Neural cell (in vitro differentiated cells): ENCODE measurements around the gene KRT6C. TPM values are rescaled to one million over a fixed set of nuclear protein-coding genes. Genes with fewer than 3 reads are reported as not detected.
"Not testable (repeated sequence)": the region's sequence is repeated elsewhere in the genome, so short reads cannot be mapped to it uniquely, and the experiment has no call there.

ENCODE experiments used
- H2AFZ ChIP-seq: fragments of 200-600, 300-800 bp; sonication (generic), shearing (Covaris generic); 2 replicates; pipeline ENCODE4 v1.6.0; 2014; ENCODE audit warnings: low read depth, mild to moderate bottlenecking, antibody characterized with exemption, low read length, moderate library complexity
- H3F3A ChIP-seq: fragments of 200-600 bp; shearing (Covaris generic); 2 replicates; pipeline ENCODE4 v1.6.1; 2016; ENCODE audit warnings: mild to moderate bottlenecking, moderate library complexity, mixed read lengths, antibody characterized with exemption, low read length; ENCODE audit not compliant: insufficient read depth, poor library complexity, severe bottlenecking
- H3K27ac ChIP-seq: fragments of 200-600, 300-800 bp; sonication (generic), shearing (Covaris generic); 2 replicates; pipeline ENCODE4 v1.5.1; 2014; ENCODE audit warnings: mild to moderate bottlenecking, low read length, moderate library complexity
- H3K27me3 ChIP-seq: fragments of 300-800, 200-600 bp; sonication (generic), shearing (Covaris generic); 2 replicates; pipeline ENCODE4 v1.6.0; 2014; ENCODE audit warnings: mild to moderate bottlenecking, low read depth, low read length, moderate library complexity; ENCODE audit not compliant: insufficient read depth
- H3K36me3 ChIP-seq: fragments of 300-800, 200-600 bp; sonication (generic), shearing (Covaris generic); 2 replicates; pipeline ENCODE4 v1.5.1; 2014; ENCODE audit warnings: mild to moderate bottlenecking, antibody characterized with exemption, low read length, moderate library complexity; ENCODE audit not compliant: insufficient read depth
- H3K4me2 ChIP-seq: fragments of 300-800, 200-600 bp; sonication (generic), shearing (Covaris generic); 2 replicates; pipeline ENCODE4 v1.6.0; 2014; ENCODE audit warnings: mild to moderate bottlenecking, low read length
- H3K4me3 ChIP-seq: fragments of 300-800, 200-600 bp; sonication (generic), shearing (Covaris generic); 2 replicates; pipeline ENCODE4 v1.5.1; 2014; ENCODE audit warnings: mild to moderate bottlenecking, low read length, moderate library complexity
- H3K79me2 ChIP-seq: fragments of 200-600 bp; shearing (Covaris generic); replicated peaks from 2 replicates; pipeline ENCODE4 v1.6.0; 2014; ENCODE audit warnings: mild to moderate bottlenecking, low read length, moderate library complexity; ENCODE audit not compliant: insufficient read depth
- H3K9ac ChIP-seq: fragments of 300-800, 200-600 bp; sonication (generic), shearing (Covaris generic); 2 replicates; pipeline ENCODE4 v1.6.1; 2016; ENCODE audit warnings: mild to moderate bottlenecking, low read length, mixed read lengths
- H3K9me2 ChIP-seq: fragments of 200-600 bp; shearing (Covaris generic); 2 replicates; pipeline ENCODE4 v1.6.1; 2016; ENCODE audit warnings: mild to moderate bottlenecking, low read length, mixed read lengths; ENCODE audit not compliant: insufficient read depth
- H3K9me3 ChIP-seq: fragments of 200-600, 300-800 bp; sonication (generic), shearing (Covaris generic); 2 replicates; pipeline ENCODE4 v1.6.1; 2016; ENCODE audit warnings: mild to moderate bottlenecking, mixed run types, low read length, moderate library complexity, mixed read lengths
- H4K20me1 ChIP-seq: fragments of 200-600 bp; shearing (Covaris generic); 2 replicates; pipeline ENCODE4 v1.6.1; 2016; ENCODE audit warnings: mild to moderate bottlenecking, mixed run types; ENCODE audit not compliant: insufficient read depth
- EP300 ChIP-seq: fragments of 450-650 bp; conservative IDR thresholded peaks from 2 replicates; pipeline ENCODE4 v1.6.1; 2014; ENCODE audit warnings: antibody characterized with exemption, mild to moderate bottlenecking, moderate library complexity; ENCODE audit not compliant: poor library complexity, severe bottlenecking
- EZH2 ChIP-seq: fragments of 200-600, 300-800 bp; shearing (Covaris generic), sonication (generic); IDR thresholded peaks from 2 replicates; pipeline ENCODE4 v1.6.1; 2014; ENCODE audit warnings: antibody characterized with exemption, low read length, borderline replicate concordance, mild to moderate bottlenecking; ENCODE audit not compliant: insufficient read depth, poor library complexity, severe bottlenecking
- MXI1 ChIP-seq: fragments of 450-650 bp; conservative IDR thresholded peaks from 2 replicates; pipeline ENCODE4 v1.6.1; 2014; ENCODE audit warnings: antibody characterized with exemption, mild to moderate bottlenecking; ENCODE audit not compliant: poor library complexity, severe bottlenecking
- POLR2AphosphoS5 ChIP-seq: IDR thresholded peaks from 2 replicates; pipeline ENCODE4 v1.6.1; 2012
- RAD21 ChIP-seq: fragments of 450-650 bp; conservative IDR thresholded peaks from 2 replicates; pipeline ENCODE4 v1.6.1; 2014; ENCODE audit warnings: antibody characterized with exemption, mild to moderate bottlenecking, moderate library complexity
- SMC3 ChIP-seq: fragments of 450-650 bp; conservative IDR thresholded peaks from 2 replicates; pipeline ENCODE4 v1.6.1; 2014; ENCODE audit warnings: antibody characterized with exemption, mild to moderate bottlenecking, moderate library complexity; ENCODE audit not compliant: poor library complexity
- TAF1 ChIP-seq: IDR thresholded peaks from 2 replicates; pipeline ENCODE4 v1.6.1; 2012; ENCODE audit warnings: low read depth
- polyA plus RNA-seq: library from polyadenylated mRNA; depleted of rRNA; stranded (reverse); fragments of >200 nt; gene quantifications from 2 replicates; pipeline ENCODE4 v1.2.3, GENCODE V29; 2014
- TF ChIP-seq, protein P1 (sequence below): fragments of 450-650 bp; IDR thresholded peaks from 2 replicates; pipeline ENCODE4 v1.5.1; 2014; ENCODE audit warnings: antibody characterized with exemption, mild to moderate bottlenecking, moderate library complexity; ENCODE audit not compliant: poor library complexity, severe bottlenecking
- TF ChIP-seq, protein P2 (sequence below): IDR thresholded peaks from 2 replicates; pipeline ENCODE4 v1.6.1; 2012; ENCODE audit warnings: borderline replicate concordance

The KRT6C gene
- polyA plus RNA-seq, 1 donor from 2014 or later = not detected

DNA sequence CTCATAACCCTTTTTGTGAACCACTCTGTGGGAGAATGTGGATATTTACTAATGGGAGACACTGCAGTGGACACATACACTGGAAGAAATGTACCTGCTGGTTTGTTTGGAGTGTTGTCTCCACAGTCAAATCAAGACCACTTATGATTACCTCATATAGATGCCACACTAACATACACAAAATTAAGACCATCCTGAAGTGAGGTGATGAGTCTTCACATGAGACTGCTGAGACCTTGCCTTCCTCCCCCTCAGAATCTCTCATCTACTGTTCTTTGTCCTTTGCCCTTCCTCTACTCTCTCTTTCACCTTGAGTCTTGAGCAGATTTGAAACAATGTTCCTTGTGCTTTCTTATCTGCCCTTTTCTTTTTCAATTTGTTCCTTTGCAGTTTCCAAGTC is 15.1 kb upstream of the KRT6C start:
- Histone ChIP-seq H3K4me2 (no peak overlapping the region), H3K9ac (no peak overlapping the region), H3K9me3 (peaks cover 6% of the 10 kb centered on the region), H3K27me3 (no peaks in the 10 kb centered on the region), H4K20me1 (no peaks in the 10 kb centered on the region), H3K79me2 (no peaks in the 10 kb centered on the region), H2AFZ (no peak overlapping the region), H3F3A (no peaks in the 10 kb centered on the region), H3K9me2 (no peaks in the 10 kb centered on the region), H3K36me3 (no peaks in the 10 kb centered on the region), H3K4me3 (no peak overlapping the region), H3K27ac (no peak overlapping the region)
- TF ChIP-seq EZH2 (no peak), TAF1 (no peak), SMC3 (no peak), EP300 (no peak), RAD21 (no peak), MXI1 (no peak), POLR2AphosphoS5 (no peak)
- TF ChIP-seq, protein P1, sequence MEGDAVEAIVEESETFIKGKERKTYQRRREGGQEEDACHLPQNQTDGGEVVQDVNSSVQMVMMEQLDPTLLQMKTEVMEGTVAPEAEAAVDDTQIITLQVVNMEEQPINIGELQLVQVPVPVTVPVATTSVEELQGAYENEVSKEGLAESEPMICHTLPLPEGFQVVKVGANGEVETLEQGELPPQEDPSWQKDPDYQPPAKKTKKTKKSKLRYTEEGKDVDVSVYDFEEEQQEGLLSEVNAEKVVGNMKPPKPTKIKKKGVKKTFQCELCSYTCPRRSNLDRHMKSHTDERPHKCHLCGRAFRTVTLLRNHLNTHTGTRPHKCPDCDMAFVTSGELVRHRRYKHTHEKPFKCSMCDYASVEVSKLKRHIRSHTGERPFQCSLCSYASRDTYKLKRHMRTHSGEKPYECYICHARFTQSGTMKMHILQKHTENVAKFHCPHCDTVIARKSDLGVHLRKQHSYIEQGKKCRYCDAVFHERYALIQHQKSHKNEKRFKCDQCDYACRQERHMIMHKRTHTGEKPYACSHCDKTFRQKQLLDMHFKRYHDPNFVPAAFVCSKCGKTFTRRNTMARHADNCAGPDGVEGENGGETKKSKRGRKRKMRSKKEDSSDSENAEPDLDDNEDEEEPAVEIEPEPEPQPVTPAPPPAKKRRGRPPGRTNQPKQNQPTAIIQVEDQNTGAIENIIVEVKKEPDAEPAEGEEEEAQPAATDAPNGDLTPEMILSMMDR = no peak
- TF ChIP-seq, protein P2, sequence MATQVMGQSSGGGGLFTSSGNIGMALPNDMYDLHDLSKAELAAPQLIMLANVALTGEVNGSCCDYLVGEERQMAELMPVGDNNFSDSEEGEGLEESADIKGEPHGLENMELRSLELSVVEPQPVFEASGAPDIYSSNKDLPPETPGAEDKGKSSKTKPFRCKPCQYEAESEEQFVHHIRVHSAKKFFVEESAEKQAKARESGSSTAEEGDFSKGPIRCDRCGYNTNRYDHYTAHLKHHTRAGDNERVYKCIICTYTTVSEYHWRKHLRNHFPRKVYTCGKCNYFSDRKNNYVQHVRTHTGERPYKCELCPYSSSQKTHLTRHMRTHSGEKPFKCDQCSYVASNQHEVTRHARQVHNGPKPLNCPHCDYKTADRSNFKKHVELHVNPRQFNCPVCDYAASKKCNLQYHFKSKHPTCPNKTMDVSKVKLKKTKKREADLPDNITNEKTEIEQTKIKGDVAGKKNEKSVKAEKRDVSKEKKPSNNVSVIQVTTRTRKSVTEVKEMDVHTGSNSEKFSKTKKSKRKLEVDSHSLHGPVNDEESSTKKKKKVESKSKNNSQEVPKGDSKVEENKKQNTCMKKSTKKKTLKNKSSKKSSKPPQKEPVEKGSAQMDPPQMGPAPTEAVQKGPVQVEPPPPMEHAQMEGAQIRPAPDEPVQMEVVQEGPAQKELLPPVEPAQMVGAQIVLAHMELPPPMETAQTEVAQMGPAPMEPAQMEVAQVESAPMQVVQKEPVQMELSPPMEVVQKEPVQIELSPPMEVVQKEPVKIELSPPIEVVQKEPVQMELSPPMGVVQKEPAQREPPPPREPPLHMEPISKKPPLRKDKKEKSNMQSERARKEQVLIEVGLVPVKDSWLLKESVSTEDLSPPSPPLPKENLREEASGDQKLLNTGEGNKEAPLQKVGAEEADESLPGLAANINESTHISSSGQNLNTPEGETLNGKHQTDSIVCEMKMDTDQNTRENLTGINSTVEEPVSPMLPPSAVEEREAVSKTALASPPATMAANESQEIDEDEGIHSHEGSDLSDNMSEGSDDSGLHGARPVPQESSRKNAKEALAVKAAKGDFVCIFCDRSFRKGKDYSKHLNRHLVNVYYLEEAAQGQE = no peak

DNA sequence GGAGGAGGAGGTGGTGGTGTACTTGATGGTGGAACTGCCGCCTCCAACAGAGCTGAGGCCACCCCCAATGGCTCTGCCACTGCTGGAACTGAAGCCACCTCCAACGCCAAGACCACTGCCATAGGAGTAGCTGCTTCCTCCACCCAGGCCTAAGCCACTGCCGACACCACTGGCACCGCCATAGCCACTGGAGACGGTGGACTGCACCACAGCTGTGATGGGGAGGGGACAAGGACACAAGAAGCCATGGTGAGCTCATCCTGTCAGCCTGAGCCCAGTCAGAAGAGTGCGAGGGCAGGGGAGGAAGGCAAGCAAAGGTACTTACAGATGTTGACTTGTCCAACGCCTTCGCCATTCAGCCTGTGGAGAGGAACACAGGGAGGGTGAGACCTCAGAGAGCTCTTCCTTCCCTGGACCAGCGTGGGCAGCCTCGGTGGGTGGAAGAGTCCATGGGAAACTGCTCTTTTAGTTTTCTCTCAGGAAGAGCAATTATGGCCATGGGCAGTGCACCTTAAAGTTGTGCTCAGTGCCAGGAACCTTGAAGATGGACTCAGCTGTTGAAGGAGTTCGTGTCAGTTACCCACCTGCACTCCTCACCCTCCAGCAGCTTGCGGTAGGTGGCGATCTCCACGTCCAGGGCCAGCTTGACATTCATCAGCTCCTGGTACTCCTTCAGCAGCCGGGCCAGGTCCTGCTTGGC is 14.3 kb upstream of the KRT6C start:
- not testable (repeated sequence) for H3K79me2 ChIP-seq, H3K9me3 ChIP-seq, H3F3A ChIP-seq, H3K36me3 ChIP-seq, H3K27me3 ChIP-seq, H3K9me2 ChIP-seq, H3K9ac ChIP-seq, H4K20me1 ChIP-seq, H3K27ac ChIP-seq, H2AFZ ChIP-seq, H3K4me3 ChIP-seq, H3K4me2 ChIP-seq

DNA sequence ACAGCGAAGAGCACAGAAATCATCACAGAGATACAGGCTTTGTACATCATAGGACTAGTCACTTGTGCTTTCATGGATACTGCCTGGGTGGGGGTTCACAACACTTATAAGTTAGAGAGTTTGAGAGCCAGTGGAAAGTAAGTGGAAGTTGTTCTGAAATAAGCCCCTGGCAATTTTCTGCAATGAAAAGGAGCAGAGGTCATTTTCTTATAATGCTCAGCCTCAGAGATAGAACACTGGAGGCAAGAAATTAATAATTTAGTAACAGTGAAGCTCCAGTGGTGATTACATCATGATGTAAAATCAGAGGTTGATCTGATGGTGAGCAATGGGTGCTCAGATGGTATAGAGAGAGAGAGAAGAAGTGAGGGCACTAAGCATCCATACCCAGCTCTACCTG is 13.6 kb upstream of the KRT6C start:
- H3K9ac ChIP-seq = no peak overlapping the region
- no peaks in the 10 kb centered on the region for H4K20me1 ChIP-seq

More for the DNA sequence above, 13.6 kb upstream of the KRT6C start:
- peaks cover 6% of the 10 kb centered on the region for H3K9me3 ChIP-seq
- no peak overlapping the region for H3K4me3 ChIP-seq
- TF ChIP-seq, protein P1 = no peak
- TF ChIP-seq EZH2 (no peak), POLR2AphosphoS5 (no peak), TAF1 (no peak), SMC3 (no peak), RAD21 (no peak), EP300 (no peak), MXI1 (no peak)
- TF ChIP-seq, protein P2 = no peak
- no peaks in the 10 kb centered on the region for H3K9me2 ChIP-seq
- H2AFZ ChIP-seq = no peak overlapping the region
- no peaks in the 10 kb centered on the region for H3K27me3 ChIP-seq
- H3F3A ChIP-seq = no peaks in the 10 kb centered on the region
- no peak overlapping the region for H3K27ac ChIP-seq
- no peak overlapping the region for H3K4me2 ChIP-seq
- H3K79me2 ChIP-seq = no peaks in the 10 kb centered on the region
- H3K36me3 ChIP-seq = no peaks in the 10 kb centered on the region
